ENCODE data around the gene CCNH. TPM values are rescaled to one million over a fixed set of nuclear protein-coding genes. Genes with fewer than 3 reads are reported as not detected.
A peak's percentile ranks its signal among the peaks of the same experiment; 100 is the strongest.

CCNH gene
- total RNA-seq, result 53.3 and 53.6 TPM in 2 replicates

GRCh38 chr5:87412630-87413342, at the start of gene CCNH:
CCNH (minus strand) TSS chr5:87412930; CDS start chr5:87412794, 136 bp downstream.
- peak; percentile 96 to 98 for DNase-seq (ENCODE audit: low read depth in 2 of 2)

- no peak for DNase-seq (ENCODE audit: low read depth in 2 of 2)
Measured at GRCh38 chr5:87457706-87458105, 45.0 kb upstream of the CCNH start.

- DNase-seq (ENCODE audit: low read depth in 2 of 2), result no peak
Measured at GRCh38 chr5:87453801-87454200, 41.1 kb upstream of the CCNH start.

GRCh38 chr5:87452837-87453236, 40.1 kb upstream of the CCNH start:
- no peak for DNase-seq (ENCODE audit: low read depth in 2 of 2)

DNA sequence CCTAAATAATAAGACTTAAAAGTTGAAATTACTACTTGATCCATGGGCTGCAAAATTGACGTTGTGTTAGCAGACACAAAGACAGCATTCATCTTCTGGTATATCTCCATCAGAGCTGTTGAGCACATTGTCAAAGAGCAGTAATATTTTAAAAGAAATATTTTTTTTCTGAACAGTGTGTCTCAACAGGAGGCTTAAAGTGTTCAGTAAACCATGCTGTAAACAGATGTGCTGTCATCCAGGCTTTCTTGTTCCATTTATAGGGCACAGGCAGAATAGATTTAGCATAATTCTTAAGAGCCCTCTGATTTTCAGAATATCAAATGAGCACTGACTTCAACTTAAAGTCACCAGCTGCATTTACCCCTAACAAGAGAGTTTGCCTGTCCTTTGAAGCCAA, 29.7 kb upstream of the CCNH start:
- DNase-seq (ENCODE audit: low read depth in 2 of 2), result no peak

- DNase-seq (ENCODE audit: low read depth in 2 of 2), result no peak
Measured at GRCh38 chr5:87438231-87438630, 25.5 kb upstream of the CCNH start.

DNA sequence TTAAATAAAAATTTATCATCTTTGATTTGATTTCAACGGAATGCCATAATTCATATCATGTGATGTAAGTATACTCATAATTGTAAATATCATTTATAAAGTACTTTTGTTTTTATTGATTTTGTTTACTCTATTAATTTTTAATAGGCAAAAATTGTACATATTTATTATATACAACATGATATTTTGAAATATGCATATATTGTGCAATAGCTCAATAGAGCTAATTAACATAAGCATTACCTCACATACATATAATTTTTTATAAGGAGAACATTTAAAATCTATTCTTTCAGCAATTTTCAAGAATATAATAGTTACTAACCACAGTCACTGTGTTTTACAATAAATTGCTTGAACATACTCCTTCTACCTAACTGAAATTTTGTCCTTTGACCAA, 25.0 kb upstream of the CCNH start:
- no peak for DNase-seq (ENCODE audit: low read depth in 2 of 2)

- no peak for DNase-seq (ENCODE audit: low read depth in 2 of 2)
Measured at GRCh38 chr5:87435144-87435694, 22.5 kb upstream of the CCNH start.

- DNase-seq (ENCODE audit: low read depth in 2 of 2), result no peak
Measured at GRCh38 chr5:87434461-87434860, 21.7 kb upstream of the CCNH start.

DNA sequence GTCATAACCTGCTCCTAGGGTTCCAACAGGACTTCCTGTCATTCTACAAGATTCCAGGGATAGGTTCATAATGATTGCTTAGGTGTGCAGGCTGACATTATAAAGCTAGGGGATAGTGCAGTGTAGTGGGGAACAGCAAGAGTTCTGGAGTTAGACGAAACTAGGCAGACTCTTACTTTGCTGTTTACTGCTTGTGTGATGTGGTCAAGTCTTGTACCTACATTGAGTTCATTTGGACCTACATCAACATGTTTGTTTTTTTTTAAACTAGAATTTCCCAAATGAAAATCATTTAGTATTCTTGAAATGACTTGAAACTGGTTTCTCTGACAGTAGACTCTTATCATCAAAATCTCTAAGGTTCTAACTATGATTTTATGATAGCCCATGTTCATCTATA, 21.2 kb upstream of the CCNH start:
- DNase-seq (ENCODE audit: low read depth in 2 of 2), result no peak

DNA sequence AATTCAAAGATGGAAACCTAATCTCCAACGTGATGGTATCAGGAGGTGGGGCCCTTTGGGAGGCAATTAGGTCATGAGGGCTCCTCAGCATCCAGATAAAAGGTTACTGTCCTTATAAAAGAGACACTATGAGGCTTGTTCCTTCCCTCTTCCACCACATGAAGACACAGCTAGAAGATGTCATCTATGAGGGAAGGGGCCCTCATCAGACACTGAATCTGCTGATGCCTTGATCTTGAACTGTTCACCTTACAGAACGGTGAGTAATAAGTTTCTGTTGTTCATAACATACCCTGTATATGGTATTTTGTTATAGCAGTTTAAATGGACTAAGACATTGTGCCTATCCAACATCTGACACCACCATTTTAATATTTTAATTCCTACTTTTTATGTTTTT, 19.7 kb upstream of the CCNH start:
- no peak for DNase-seq (ENCODE audit: low read depth in 2 of 2)

- DNase-seq (ENCODE audit: low read depth in 2 of 2), result no peak
Measured at GRCh38 chr5:87430863-87431457, 18.2 kb upstream of the CCNH start.

DNA sequence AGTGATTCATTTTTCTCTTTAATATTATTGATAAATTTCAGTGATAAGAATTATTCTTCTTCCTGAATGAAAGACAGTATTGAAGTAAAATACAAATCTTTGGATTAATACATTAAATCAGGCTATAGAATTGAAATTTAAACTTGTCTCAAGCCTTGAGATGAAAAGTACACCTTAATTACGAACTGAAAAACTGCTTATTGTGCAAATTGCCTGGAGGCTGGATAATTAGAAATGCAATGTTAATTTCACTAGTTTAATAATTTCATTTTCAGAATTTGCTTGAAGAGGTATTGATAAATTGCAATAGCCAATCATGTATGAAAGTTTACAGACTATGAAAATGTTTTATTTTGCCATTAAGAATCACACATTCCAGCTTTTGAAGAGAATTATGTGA, 11.0 kb upstream of the CCNH start:
- DNase-seq (ENCODE audit: low read depth in 2 of 2), result no peak

DNA sequence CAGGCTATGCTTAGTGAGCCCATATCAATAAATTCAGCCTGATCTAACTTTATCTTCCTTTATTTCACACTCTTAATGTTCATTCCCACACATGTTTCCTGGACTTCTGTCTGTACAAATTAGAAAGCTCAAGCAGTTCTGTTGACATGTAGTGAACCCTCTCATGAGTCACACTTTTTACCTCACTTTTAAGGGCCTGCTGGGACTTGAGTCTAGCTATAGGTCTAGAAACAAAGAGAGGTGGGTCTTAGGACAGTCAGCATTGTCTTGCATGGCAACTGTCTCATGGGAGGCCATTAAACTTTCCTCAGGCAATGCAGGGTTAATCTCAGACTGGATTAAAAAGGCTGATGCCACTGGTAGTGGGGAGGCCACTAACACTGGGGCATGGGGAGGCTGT, 8.6 kb upstream of the CCNH start:
- no peak for DNase-seq (ENCODE audit: low read depth in 2 of 2)

- DNase-seq (ENCODE audit: low read depth in 2 of 2), result no peak
Measured at GRCh38 chr5:87418506-87418905, 5.8 kb upstream of the CCNH start.

GRCh38 chr5:87413343-87413645, 564 bp upstream of the CCNH start:
- DNase-seq (ENCODE audit: low read depth in 2 of 2), result no peak

- DNase-seq (ENCODE audit: low read depth in 2 of 2), result peak; percentile 24 to 54
Measured at GRCh38 chr5:87411973-87412629, 629 bp downstream of the CCNH start.

DNA sequence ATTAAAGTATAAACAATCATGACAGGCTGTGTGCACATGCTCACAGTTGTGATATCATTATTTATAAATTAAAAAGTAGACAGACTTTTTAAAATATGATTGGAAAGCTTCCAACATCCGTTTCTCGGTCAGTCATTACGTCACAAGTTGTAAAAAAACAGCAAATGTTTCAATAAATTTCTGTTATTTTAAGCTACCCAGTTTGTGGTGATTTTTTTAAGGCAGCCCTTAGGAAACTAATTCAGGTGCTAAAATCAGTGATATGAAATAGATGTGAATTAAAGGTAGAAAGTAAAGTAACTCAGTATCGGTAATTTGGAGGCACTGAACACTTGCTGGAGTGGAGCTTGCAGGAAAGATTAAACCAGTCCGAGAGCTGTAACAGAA, 1.2 kb downstream of the CCNH start:
- no peak for DNase-seq (ENCODE audit: low read depth in 2 of 2)

- DNase-seq (ENCODE audit: low read depth in 2 of 2), result no peak
Measured at GRCh38 chr5:87410931-87411330, 1.8 kb downstream of the CCNH start.

DNA sequence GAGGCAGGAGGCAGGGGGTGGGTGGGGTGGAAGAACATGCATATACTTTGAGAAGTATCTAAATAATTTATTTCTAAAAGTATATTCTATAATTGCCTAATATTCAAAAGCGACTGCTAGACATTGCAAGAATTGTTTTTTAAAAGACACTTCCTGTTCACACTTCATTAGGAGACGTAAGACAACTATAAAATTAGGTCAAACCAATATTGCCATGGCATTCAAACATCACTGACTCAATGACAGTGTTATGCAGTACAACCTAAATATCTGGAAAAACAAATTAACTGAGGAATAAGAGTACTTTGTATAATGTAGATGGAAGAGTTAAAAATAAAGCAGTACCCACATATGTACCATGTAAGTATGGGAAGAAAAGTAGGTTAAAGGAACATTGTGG, 4.5 kb downstream of the CCNH start:
- DNase-seq (ENCODE audit: low read depth in 2 of 2), result no peak

DNA sequence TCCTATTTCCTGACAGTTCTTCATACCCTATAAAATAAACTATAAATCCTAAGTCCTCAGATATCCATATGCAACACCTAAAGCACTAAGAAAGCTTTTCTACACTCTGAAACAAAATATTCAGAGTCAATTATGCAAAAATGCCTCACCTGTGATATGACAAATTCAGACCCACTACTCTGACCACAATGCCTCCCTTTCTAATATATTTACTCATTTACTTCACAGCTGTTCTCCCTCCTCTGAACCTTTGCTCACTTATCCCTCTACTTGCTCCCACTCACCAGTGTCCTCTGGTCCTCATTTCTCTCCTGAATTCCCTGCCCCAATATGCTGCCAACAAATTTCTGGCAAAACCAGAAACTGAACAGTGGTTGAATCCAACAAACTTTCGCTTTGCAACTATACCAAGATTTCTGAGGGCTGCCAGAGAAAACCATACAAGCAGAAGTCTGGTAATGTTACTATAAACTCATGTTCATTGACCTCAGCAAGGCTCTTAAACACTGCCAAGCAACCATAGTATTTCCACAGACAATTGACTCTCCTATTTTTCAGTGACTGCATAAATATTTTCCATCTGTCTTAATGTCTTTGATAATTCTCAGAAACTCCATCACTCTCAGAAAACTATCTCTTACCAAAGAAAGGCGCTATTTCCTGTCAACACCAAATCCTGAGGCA, 7.1 kb downstream of the CCNH start:
- DNase-seq (ENCODE audit: low read depth in 2 of 2), result no peak

- DNase-seq (ENCODE audit: low read depth in 2 of 2), result no peak
Measured at GRCh38 chr5:87404359-87404758, 8.4 kb downstream of the CCNH start.
